Suppressor macrophage treated with lipopolysaccharide for 1 hour (primary cell): Measurements from ENCODE around the gene SAP30BP.
A peak's percentile ranks its signal among the peaks of the same experiment; 100 is the strongest.

Experiments used
- DNase-seq, 3 donors: peaks; one replicate each; pipeline ENCODE4 v3.0.0-alpha.2; 2020 to 2022

The SAP30BP gene

GRCh38 chr17:75743625-75744206, 76.6 kb downstream of the SAP30BP start:
- no peak for DNase-seq

- no peak for DNase-seq
Observed at GRCh38 chr17:75748706-75749105, 81.6 kb downstream of the SAP30BP start.

- DNase-seq, result peak; percentile 85 to 95 (median 91)
Observed at GRCh38 chr17:75749545-75750389, 82.6 kb downstream of the SAP30BP start.

- DNase-seq, result no peak
Observed at GRCh38 chr17:75750661-75751423, 83.7 kb downstream of the SAP30BP start.

GRCh38 chr17:75751676-75752404, 84.7 kb downstream of the SAP30BP start:
- DNase-seq, result no peak

- DNase-seq, result no peak
Observed at GRCh38 chr17:75752405-75752709, 85.2 kb downstream of the SAP30BP start.

- DNase-seq, result no peak
Observed at GRCh38 chr17:75752802-75753513, 85.8 kb downstream of the SAP30BP start.

GRCh38 chr17:75753514-75754377, 86.6 kb downstream of the SAP30BP start:
- DNase-seq, result peak; percentile 72 to 88 (median 76)

GRCh38 chr17:75754378-75755204, 87.5 kb downstream of the SAP30BP start:
- DNase-seq, result peak in 1 of 3 donors; percentile 48

- no peak for DNase-seq
Observed at GRCh38 chr17:75755205-75755901, 88.2 kb downstream of the SAP30BP start.

- DNase-seq, result peak; percentile 66 to 70 (median 69)
Observed at GRCh38 chr17:75755990-75756389, 88.9 kb downstream of the SAP30BP start.

GRCh38 chr17:75756451-75757085, 89.4 kb downstream of the SAP30BP start:
- DNase-seq, result no peak

GRCh38 chr17:75757086-75757681, 90.0 kb downstream of the SAP30BP start:
- DNase-seq, result no peak
